GM23338 (cell line): ENCODE results near the gene ELOVL7. TPM values are rescaled to one million over a fixed set of nuclear protein-coding genes. Genes with fewer than 3 reads are reported as not detected.

Experiments used
- ATAC-seq: fragments of 200-7000 bp; cut with Tn5 transposase; 3 replicates; pipeline ENCODE4 v1.9.1; 2020
- DNase-seq: peaks from one replicate; pipeline ENCODE4 v3.0.0-alpha.2; 2015; ENCODE audit warnings: low spot score
- H2AFZ ChIP-seq: fragments of 200-600 bp; sonication (generic); 2 replicates; pipeline ENCODE4 v1.8.0; 2016; ENCODE audit warnings: antibody characterized with exemption, mild to moderate bottlenecking, moderate library complexity
- H3F3A ChIP-seq: fragments of 200-600 bp; sonication (generic); replicated peaks from 2 replicates; pipeline ENCODE4 v1.8.0; 2017; ENCODE audit warnings: antibody characterized with exemption, mixed run types, low read depth
- H3K27ac ChIP-seq: fragments of 200-600 bp; sonication (generic); 2 replicates; pipeline ENCODE4 v1.6.1; 2016; ENCODE audit warnings: low read depth
- H3K27me3 ChIP-seq: fragments of 200-600 bp; sonication (generic); 2 replicates; pipeline ENCODE4 v1.8.0; 2016; ENCODE audit warnings: mild to moderate bottlenecking, mixed run types, moderate library complexity; ENCODE audit not compliant: insufficient read depth
- H3K36me3 ChIP-seq: fragments of 200-600 bp; sonication (generic); 2 replicates; pipeline ENCODE4 v1.8.0; 2016; ENCODE audit warnings: mild to moderate bottlenecking; ENCODE audit not compliant: insufficient read depth
- H3K4me1 ChIP-seq: fragments of 200-600 bp; sonication (generic); 2 replicates; pipeline ENCODE4 v1.8.0; 2016; ENCODE audit warnings: mild to moderate bottlenecking, moderate library complexity; ENCODE audit not compliant: insufficient read depth
- H3K4me2 ChIP-seq: fragments of 200-600 bp; sonication (generic); 2 replicates; pipeline ENCODE4 v1.7.1; 2017; ENCODE audit warnings: mixed run types
- H3K4me3 ChIP-seq: fragments of 200-600 bp; sonication (generic); 2 replicates; pipeline ENCODE4 v1.6.1; 2016; ENCODE audit warnings: mixed run types
- H3K79me2 ChIP-seq: fragments of 200-600 bp; sonication (generic); replicated peaks from 2 replicates; pipeline ENCODE4 v1.8.0; 2017; ENCODE audit warnings: mild to moderate bottlenecking; ENCODE audit not compliant: insufficient read depth
- H3K9me2 ChIP-seq: fragments of 200-600 bp; sonication (generic); 2 replicates; pipeline ENCODE4 v1.8.0; 2017; ENCODE audit not compliant: insufficient read depth
- H4K20me1 ChIP-seq: fragments of 200-600 bp; sonication (generic); replicated peaks from 2 replicates; pipeline ENCODE4 v1.8.0; 2017; ENCODE audit warnings: mild to moderate bottlenecking; ENCODE audit not compliant: insufficient read depth
- H3K27ac Mint-ChIP-seq: 2 replicates; pipeline ENCODE4 v1.8.0; 2020; ENCODE audit warnings: inconsistent platforms, mild to moderate bottlenecking, moderate library complexity, mixed read lengths
- H3K27me3 Mint-ChIP-seq: 3 replicates; pipeline ENCODE4 v1.8.0; 2022; ENCODE audit warnings: low read depth, mild to moderate bottlenecking, moderate library complexity, mixed read lengths, inconsistent platforms; ENCODE audit not compliant: insufficient read depth, poor library complexity
- H3K36me3 Mint-ChIP-seq: 3 replicates; pipeline ENCODE4 v1.8.0; 2021; ENCODE audit warnings: low read depth, mild to moderate bottlenecking, inconsistent platforms, moderate library complexity, mixed read lengths
- H3K4me1 Mint-ChIP-seq: 3 replicates; pipeline ENCODE4 v1.8.0; 2020; ENCODE audit warnings: mild to moderate bottlenecking, inconsistent platforms, mixed read lengths
- H3K4me3 Mint-ChIP-seq: 3 replicates; pipeline ENCODE4 v1.8.0; 2021; ENCODE audit warnings: moderate library complexity, mild to moderate bottlenecking, inconsistent platforms, mixed read lengths
- H3K9me3 Mint-ChIP-seq: 3 replicates; pipeline ENCODE4 v1.8.0; 2020; ENCODE audit warnings: moderate library complexity, mild to moderate bottlenecking, inconsistent platforms, mixed read lengths
- CTCF ChIP-seq, 2 experiments: fragments of 200-600 bp in 1 of 2; sonication (generic) in 1 of 2; conservative IDR thresholded peaks; 2 replicates each; pipeline versions ENCODE4 v1.5.1 to v1.6.1; 2016 to 2017; ENCODE audit warnings: antibody characterized with exemption in 2 of 2, low read depth in 2 of 2, mild to moderate bottlenecking in 2 of 2, moderate library complexity in 1 of 2
- ETS1 ChIP-seq: IDR thresholded peaks from 2 replicates; pipeline ENCODE4 v1.6.1; 2016; ENCODE audit warnings: antibody characterized with exemption
- EZH2phosphoT487 ChIP-seq: fragments of 200-600 bp; sonication (generic); IDR thresholded peaks from one replicate; pipeline ENCODE4 v1.8.1; 2018; ENCODE audit warnings: antibody characterized with exemption; ENCODE audit not compliant: unreplicated experiment
- STAT1 ChIP-seq: IDR thresholded peaks from one replicate; pipeline ENCODE4 v1.6.1; 2016; ENCODE audit warnings: antibody characterized with exemption; ENCODE audit not compliant: unreplicated experiment
- ZNF462 ChIP-seq: fragments of 250-450 bp; sonication (Bioruptor Pico); IDR thresholded peaks from 2 replicates; pipeline ENCODE4 v1.5.0; 2020; ENCODE audit warnings: mild to moderate bottlenecking, moderate library complexity
- polyA plus RNA-seq: library from polyadenylated mRNA; unstranded; fragments of >200 nt; fragmentation: Nextera tagmentation; extraction: Ambion mirVana; gene quantifications from 2 replicates; pipeline ENCODE4 v1.2.1, GENCODE V29; 2016
- total RNA-seq: library from RNA; depleted of rRNA; stranded (reverse); fragments of >200 nt; shearing (Covaris generic); gene quantifications from 2 replicates; pipeline ENCODE4 v1.2.3, GENCODE V29; 2014

Gene ELOVL7
- total and polyA plus RNA-seq, 2 experiments from 2014 or later, result 2.3 to 7.0 TPM

DNA sequence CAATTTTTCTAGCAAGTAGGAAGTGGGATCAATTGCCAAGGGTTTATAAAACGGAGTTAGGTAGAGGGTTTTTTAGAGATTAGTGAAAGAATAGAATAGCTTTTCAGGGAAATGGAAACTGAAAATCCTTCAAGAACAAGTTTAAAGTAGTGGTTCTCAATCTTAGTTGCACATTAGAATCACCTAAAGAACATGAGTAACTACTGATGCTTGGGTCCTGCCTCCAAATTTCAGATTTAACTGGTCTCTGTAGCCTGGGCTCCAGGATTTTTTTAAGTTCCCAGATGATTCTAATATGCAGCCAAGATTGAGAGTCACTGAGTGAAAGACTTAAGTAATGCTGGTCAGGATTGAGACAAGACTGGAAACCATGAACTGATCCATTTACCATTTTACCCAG lies 20.5 kb downstream of the ELOVL7 start (continued):
- no peak for TF ChIP-seq ZNF462
- no peak for TF ChIP-seq CTCF (conservative IDR thresholded peaks at IDR 0.05; ENCODE audit: low read depth in 2 of 2)

GRCh38 chr5:60822285-60822556 lies 21.8 kb downstream of the ELOVL7 start:
- Histone ChIP-seq H3K4me3 (no peak overlapping the region), H3K9me2 (no peaks in the 10 kb centered on the region; the same call in 1 of the 2 replicates), H3K4me1 (no peaks in the 10 kb centered on the region), H3K27me3 (no peaks in the 10 kb centered on the region), H3K27ac (no peak overlapping the region), H3K79me2 (no peaks in the 10 kb centered on the region), H3K36me3 (no peaks in the 10 kb centered on the region), H4K20me1 (no peaks in the 10 kb centered on the region; the same call in 1 of the 2 replicates), H3F3A (no peaks in the 10 kb centered on the region), H3K4me2 (no peak overlapping the region), H2AFZ (no peak overlapping the region)
- no peaks in the 10 kb centered on the region for H3K4me1 Mint-ChIP-seq
- H3K4me3 Mint-ChIP-seq, result no peak overlapping the region
- H3K27ac Mint-ChIP-seq, result no peak overlapping the region
- H3K9me3 Mint-ChIP-seq, result no peaks in the 10 kb centered on the region
- DNase-seq (no peak), ATAC-seq (no peak)
- no peaks in the 10 kb centered on the region for H3K27me3 Mint-ChIP-seq
- H3K36me3 Mint-ChIP-seq, result no peaks in the 10 kb centered on the region; the same call in 2 of the 3 replicates
- TF ChIP-seq ZNF462, result no peak
- no peak for TF ChIP-seq STAT1
- no peak for TF ChIP-seq ETS1
- TF ChIP-seq EZH2phosphoT487, result no peak
